Measurements from ENCODE around the gene TBC1D22A. TPM values are rescaled to one million over a fixed set of nuclear protein-coding genes. Genes with fewer than 3 reads are reported as not detected.

TBC1D22A gene
- total RNA-seq, 1 donor from 2014 or later, result 28.9 TPM

- no peaks in the 10 kb centered on the region for H3K27me3 Mint-ChIP-seq (ENCODE audit: unreplicated experiment)
- no peak overlapping the region for H3K27ac Mint-ChIP-seq (ENCODE audit: unreplicated experiment)
- no peak for DNase-seq (ENCODE audit: extremely low spot score, unreplicated experiment)
- H3K4me3 Mint-ChIP-seq (ENCODE audit: unreplicated experiment), result no peak overlapping the region
- TF ChIP-seq CTCF (IDR thresholded peaks at IDR 0.05), result no peak
- no peaks in the 10 kb centered on the region for H3K4me1 Mint-ChIP-seq (ENCODE audit: unreplicated experiment)
- peaks cover 19% of the 10 kb centered on the region for H3K36me3 Mint-ChIP-seq (ENCODE audit: unreplicated experiment)
- no peaks in the 10 kb centered on the region for H3K9me3 Mint-ChIP-seq (ENCODE audit: unreplicated experiment)
Measured at GRCh38 chr22:46972901-46973831, 210.7 kb downstream of the TBC1D22A start.

- H3K9me3 Mint-ChIP-seq (ENCODE audit: unreplicated experiment), result no peaks in the 10 kb centered on the region
- no peaks in the 10 kb centered on the region for H3K27me3 Mint-ChIP-seq (ENCODE audit: unreplicated experiment)
- H3K36me3 Mint-ChIP-seq (ENCODE audit: unreplicated experiment), result peaks cover 22% of the 10 kb centered on the region
- H3K27ac Mint-ChIP-seq (ENCODE audit: unreplicated experiment), result no peak overlapping the region
- TF ChIP-seq CTCF (IDR thresholded peaks at IDR 0.05), result no peak
- no peak overlapping the region for H3K4me3 Mint-ChIP-seq (ENCODE audit: unreplicated experiment)
- H3K4me1 Mint-ChIP-seq (ENCODE audit: unreplicated experiment), result no peaks in the 10 kb centered on the region
- DNase-seq (ENCODE audit: extremely low spot score, unreplicated experiment), result no peak
Measured at GRCh38 chr22:46974077-46974476, 211.6 kb downstream of the TBC1D22A start.

- DNase-seq (ENCODE audit: extremely low spot score, unreplicated experiment), result no peak
- TF ChIP-seq CTCF (IDR thresholded peaks at IDR 0.05), result no peak
- Mint-ChIP-seq H3K9me3 (ENCODE audit: unreplicated experiment) (no peaks in the 10 kb centered on the region), H3K27ac (ENCODE audit: unreplicated experiment) (no peak overlapping the region), H3K4me1 (ENCODE audit: unreplicated experiment) (no peaks in the 10 kb centered on the region), H3K36me3 (ENCODE audit: unreplicated experiment) (peaks cover 30% of the 10 kb centered on the region), H3K27me3 (ENCODE audit: unreplicated experiment) (no peaks in the 10 kb centered on the region), H3K4me3 (ENCODE audit: unreplicated experiment) (no peak overlapping the region)
Measured at GRCh38 chr22:46974631-46975585, 212.5 kb downstream of the TBC1D22A start.

- no peaks in the 10 kb centered on the region for H3K27me3 Mint-ChIP-seq (ENCODE audit: unreplicated experiment)
- no peak for DNase-seq (ENCODE audit: extremely low spot score, unreplicated experiment)
- no peak overlapping the region for H3K27ac Mint-ChIP-seq (ENCODE audit: unreplicated experiment)
- peaks cover 5% of the 10 kb centered on the region for H3K9me3 Mint-ChIP-seq (ENCODE audit: unreplicated experiment)
- no peak overlapping the region for H3K4me3 Mint-ChIP-seq (ENCODE audit: unreplicated experiment)
- TF ChIP-seq CTCF (IDR thresholded peaks at IDR 0.05), result no peak
- H3K36me3 Mint-ChIP-seq (ENCODE audit: unreplicated experiment), result peaks cover 37% of the 10 kb centered on the region
- H3K4me1 Mint-ChIP-seq (ENCODE audit: unreplicated experiment), result no peaks in the 10 kb centered on the region
Measured at GRCh38 chr22:46976143-46976542, 213.7 kb downstream of the TBC1D22A start.

Data from osteocyte (in vitro differentiated cells).